Esophagus muscularis mucosa (tissue), 4 donors: ENCODE measurements around the gene RPL28. TPM values are rescaled to one million over a fixed set of nuclear protein-coding genes. Genes with fewer than 3 reads are reported as not detected.

Experiments used
- DNase-seq: peaks from one replicate; pipeline ENCODE4 v3.0.0-alpha.2; 2017; ENCODE audit errors: extremely low spot score
- H3K27ac ChIP-seq, 4 donors: fragments of 200-600 bp; sonication (generic); replicated peaks in 1 of 4; 1 replicate in 3 of 4; 2 replicates in 1 of 4; pipeline ENCODE4 v1.5.1; 2016 to 2019; ENCODE audit warnings: mild to moderate bottlenecking in 1 of 4
- H3K27me3 ChIP-seq, 4 donors: fragments of 200-600 bp; sonication (generic); one replicate each; pipeline versions ENCODE4 v1.5.1 to v1.6.0; 2016 to 2019
- H3K36me3 ChIP-seq, 4 donors: fragments of 200-600 bp; sonication (generic); one replicate each; pipeline ENCODE4 v1.5.1; 2016 to 2019
- H3K4me1 ChIP-seq, 4 donors: fragments of 200-600 bp; sonication (generic); one replicate each; pipeline ENCODE4 v1.5.1; 2016 to 2019
- H3K4me3 ChIP-seq, 4 donors: fragments of 200-600 bp; sonication (generic); 1 replicate in 2 of 4; 2 replicates in 2 of 4; pipeline ENCODE4 v1.5.1; 2016 to 2019; ENCODE audit warnings: mild to moderate bottlenecking in 4 of 4, moderate library complexity in 1 of 4
- H3K9me3 ChIP-seq, 4 donors: fragments of 200-600 bp; sonication (generic); 1 replicate in 3 of 4; 2 replicates in 1 of 4; pipeline ENCODE4 v1.5.1; 2016 to 2019
- EP300 ChIP-seq: sonication (generic); formaldehyde crosslinking; IDR thresholded peaks from one replicate; pipeline ENCODE4 v1.6.1; 2017; ENCODE audit warnings: antibody characterized with exemption
- POLR2A ChIP-seq: fragments of 450-650 bp; IDR thresholded peaks from one replicate; pipeline ENCODE4 v1.6.1; 2017; ENCODE audit warnings: antibody characterized with exemption, moderate library complexity, mild to moderate bottlenecking, low read depth
- POLR2AphosphoS5 ChIP-seq, 2 donors: sonication (generic); formaldehyde crosslinking; IDR thresholded peaks; one replicate each; pipeline ENCODE4 v1.6.1; 2017; ENCODE audit warnings: antibody characterized with exemption in 2 of 2
- WGBS: methylation state at CpG from one replicate; pipeline ENCODE4 v1.1.5; 2018; 5-methylcytosine and 5-hydroxymethylcytosine counted together
- intact Hi-C: fragments of 100-400 bp; cut with DNase I; formaldehyde crosslinking; loops from one replicate; pipeline ENCODE4 v1.15.1; 2023
- total RNA-seq, 4 donors: library from RNA; depleted of rRNA; stranded (reverse); fragments of >200 nt; gene quantifications; one replicate each; pipeline versions ENCODE4 v1.1.0 to v1.2.1, GENCODE V29; 2016
- TF ChIP-seq, protein P1 (sequence below), 3 experiments: fragments of 200-600 bp in 2 of 3; fragments of 450-650 bp in 1 of 3; sonication (generic) in 2 of 3; IDR thresholded peaks; one replicate each; pipeline ENCODE4 v1.5.1; 2017 to 2019; ENCODE audit warnings: antibody characterized with exemption in 3 of 3, mild to moderate bottlenecking in 2 of 3, moderate library complexity in 1 of 3

The RPL28 gene
- total RNA-seq, 4 donors from 2014 or later = 263 to 419 (median 369) TPM

DNA sequence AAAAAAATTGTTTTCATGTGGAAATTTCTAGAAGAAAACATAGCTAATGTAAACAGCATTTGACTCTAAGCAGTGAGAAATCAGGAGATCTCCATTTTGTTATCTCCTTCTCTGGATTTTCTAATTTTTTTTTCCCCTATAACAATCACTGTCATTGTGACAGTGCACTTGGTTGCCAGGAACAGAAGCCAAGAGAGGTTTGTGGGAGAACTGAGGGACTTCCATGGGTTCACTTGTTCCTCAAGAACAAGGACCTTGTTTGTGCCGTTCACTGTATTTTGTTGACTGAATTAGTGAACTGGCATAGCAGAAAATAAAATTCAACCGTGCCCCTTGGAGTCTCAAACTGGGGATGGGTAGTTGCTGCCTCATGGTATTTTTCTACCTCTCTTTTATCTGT lies 40.3 kb downstream of the RPL28 start:
- no peak overlapping the region for H3K27ac ChIP-seq
- no peaks in the 10 kb centered on the region for H3K4me1 ChIP-seq
- DNase-seq = no peak
- H3K27me3 ChIP-seq = peaks cover 0 to 84% (median 10%) of the 10 kb centered on the region in 4 donors
- no peak overlapping the region for H3K4me3 ChIP-seq
- intact Hi-C loops = no loop called here
- no peaks in the 10 kb centered on the region for H3K36me3 ChIP-seq
- 80% methylated on average over 2 of the region's 2 CpGs for WGBS
- H3K9me3 ChIP-seq = no peaks in the 10 kb centered on the region
- TF ChIP-seq, protein P1, sequence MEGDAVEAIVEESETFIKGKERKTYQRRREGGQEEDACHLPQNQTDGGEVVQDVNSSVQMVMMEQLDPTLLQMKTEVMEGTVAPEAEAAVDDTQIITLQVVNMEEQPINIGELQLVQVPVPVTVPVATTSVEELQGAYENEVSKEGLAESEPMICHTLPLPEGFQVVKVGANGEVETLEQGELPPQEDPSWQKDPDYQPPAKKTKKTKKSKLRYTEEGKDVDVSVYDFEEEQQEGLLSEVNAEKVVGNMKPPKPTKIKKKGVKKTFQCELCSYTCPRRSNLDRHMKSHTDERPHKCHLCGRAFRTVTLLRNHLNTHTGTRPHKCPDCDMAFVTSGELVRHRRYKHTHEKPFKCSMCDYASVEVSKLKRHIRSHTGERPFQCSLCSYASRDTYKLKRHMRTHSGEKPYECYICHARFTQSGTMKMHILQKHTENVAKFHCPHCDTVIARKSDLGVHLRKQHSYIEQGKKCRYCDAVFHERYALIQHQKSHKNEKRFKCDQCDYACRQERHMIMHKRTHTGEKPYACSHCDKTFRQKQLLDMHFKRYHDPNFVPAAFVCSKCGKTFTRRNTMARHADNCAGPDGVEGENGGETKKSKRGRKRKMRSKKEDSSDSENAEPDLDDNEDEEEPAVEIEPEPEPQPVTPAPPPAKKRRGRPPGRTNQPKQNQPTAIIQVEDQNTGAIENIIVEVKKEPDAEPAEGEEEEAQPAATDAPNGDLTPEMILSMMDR (IDR thresholded peaks at IDR 0.05) = no peak
- TF ChIP-seq EP300 (no peak), POLR2A (no peak)

DNA sequence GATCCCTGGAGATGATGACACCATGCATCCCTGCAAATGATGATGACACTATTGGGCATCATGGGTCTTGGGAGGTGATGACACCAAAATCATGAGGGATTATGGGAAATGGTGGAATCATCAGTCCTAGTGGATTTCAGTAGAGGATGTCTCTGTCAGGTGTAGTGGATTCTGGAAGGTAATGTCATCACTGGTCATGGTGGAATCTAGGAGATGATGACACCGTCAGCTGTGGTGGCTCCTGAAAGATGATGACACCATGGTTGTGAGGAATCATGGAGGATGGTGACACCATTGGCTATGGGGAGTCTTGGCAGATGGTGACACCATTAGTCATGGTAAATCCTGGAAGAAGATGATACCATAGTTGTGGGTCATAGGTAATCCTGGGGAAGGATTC lies 45.5 kb downstream of the RPL28 start:
- intact Hi-C loops = no loop called here
- no peak for TF ChIP-seq POLR2A
- TF ChIP-seq, protein P1 (IDR thresholded peaks at IDR 0.05) = no peak
- TF ChIP-seq EP300 = no peak
- no peak for TF ChIP-seq POLR2AphosphoS5 (IDR thresholded peaks at IDR 0.05)
- DNase-seq = no peak
- WGBS = 100% methylated on average over 1 of the region's 1 CpG
- no peak overlapping the region for H3K27ac ChIP-seq
- H3K27me3 ChIP-seq = peaks cover 7 to 90% (median 33%) of the 10 kb centered on the region in 4 donors
- H3K9me3 ChIP-seq = no peaks in the 10 kb centered on the region
- no peak overlapping the region for H3K4me3 ChIP-seq
- H3K4me1 ChIP-seq = peaks cover 0 to 8% (median 2%) of the 10 kb centered on the region in 4 donors
- no peaks in the 10 kb centered on the region for H3K36me3 ChIP-seq

DNA sequence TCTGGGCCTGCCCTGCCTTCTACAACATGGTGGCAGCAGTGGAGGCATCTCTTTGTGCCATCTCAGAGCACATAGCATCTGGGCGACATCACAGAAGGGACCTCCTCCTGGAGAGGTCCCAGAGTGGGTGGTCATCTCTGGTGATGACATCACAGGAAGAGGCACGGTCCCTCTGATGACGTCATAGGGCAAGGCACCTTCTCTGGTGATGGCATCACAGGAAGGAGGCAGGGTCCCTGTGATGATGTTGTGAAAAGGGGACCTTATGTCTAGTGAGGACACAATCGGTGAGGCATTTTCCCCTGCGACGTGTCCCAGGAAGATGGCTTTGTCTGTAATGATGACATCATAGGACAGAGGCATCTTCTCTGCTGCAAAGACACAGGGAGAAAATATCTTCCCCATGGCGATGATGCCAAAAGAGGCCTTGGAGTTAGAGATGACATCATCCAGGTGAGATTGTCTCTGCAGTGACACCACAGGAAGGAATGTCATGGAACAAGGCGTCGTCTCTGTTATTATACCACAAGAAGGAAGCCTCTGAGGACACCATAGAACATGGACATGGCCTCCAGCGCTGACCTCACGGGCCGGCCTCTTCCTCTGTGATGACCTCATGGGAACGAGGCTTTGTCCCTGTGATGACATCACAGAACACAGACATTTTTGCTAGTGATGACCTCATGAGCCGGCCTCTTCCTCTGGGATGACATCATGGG lies 46.7 kb downstream of the RPL28 start:
- no peaks in the 10 kb centered on the region for H3K9me3 ChIP-seq
- WGBS = 87% methylated on average over 14 of the region's 14 CpGs
- no peaks in the 10 kb centered on the region for H3K36me3 ChIP-seq
- H3K27me3 ChIP-seq = peaks cover 7 to 92% (median 34%) of the 10 kb centered on the region in 4 donors
- no peak overlapping the region for H3K4me3 ChIP-seq
- intact Hi-C loops = no loop called here
- H3K4me1 ChIP-seq = peaks cover 0 to 9% (median 3%) of the 10 kb centered on the region in 4 donors
- no peak for DNase-seq
- no peak overlapping the region for H3K27ac ChIP-seq
- TF ChIP-seq, protein P1 (IDR thresholded peaks at IDR 0.05) = no peak
- TF ChIP-seq POLR2A = no peak
- TF ChIP-seq POLR2AphosphoS5 (IDR thresholded peaks at IDR 0.05) = no peak
- no peak for TF ChIP-seq EP300

DNA sequence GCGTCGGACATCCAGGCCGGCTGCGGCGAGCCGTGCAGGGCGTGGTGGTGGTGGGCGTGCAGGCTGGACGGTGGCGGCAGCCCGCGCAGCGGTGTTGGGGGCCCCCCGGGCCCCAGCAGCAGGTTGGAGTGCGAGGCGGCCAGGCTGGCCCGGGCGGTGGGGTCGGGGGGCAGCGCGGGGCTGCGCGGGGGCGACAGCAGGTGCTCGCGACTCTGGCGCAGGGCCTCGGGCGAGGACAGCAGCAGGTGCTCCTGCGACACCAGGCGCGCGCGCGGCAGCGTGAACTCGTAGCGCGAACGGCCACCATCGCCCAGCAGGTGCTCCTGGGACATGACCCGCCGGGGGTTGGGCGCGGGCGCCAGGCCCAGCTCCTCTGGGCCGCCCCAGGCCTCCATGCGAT lies 47.6 kb downstream of the RPL28 start:
- Histone ChIP-seq H3K27ac (no peak overlapping the region), H3K36me3 (no peaks in the 10 kb centered on the region), H3K4me3 (no peak overlapping the region), H3K27me3 (peaks cover 7 to 93% (median 43%) of the 10 kb centered on the region in 4 donors), H3K9me3 (no peaks in the 10 kb centered on the region), H3K4me1 (peaks cover 0 to 13% (median 4%) of the 10 kb centered on the region in 4 donors)
- intact Hi-C loops = no loop called here
- TF ChIP-seq POLR2AphosphoS5 (IDR thresholded peaks at IDR 0.05) (no peak), POLR2A (no peak), EP300 (no peak)
- TF ChIP-seq, protein P1 (IDR thresholded peaks at IDR 0.05) = no peak
- no peak for DNase-seq
- 3% methylated on average over 6 of the region's 48 CpGs for whole genome bisulfite sequencing
